Karpas-422 (cell line): Measurements from ENCODE around the gene UBE2K. TPM values are rescaled to one million over a fixed set of nuclear protein-coding genes. Genes with fewer than 3 reads are reported as not detected.

Experiments
- DNase-seq: peaks from one replicate; pipeline ENCODE4 v3.0.0-alpha.2; 2015
- H2AFZ ChIP-seq: fragments of 200-600 bp; sonication (generic); 2 replicates; pipeline ENCODE4 v1.6.1; 2014; ENCODE audit warnings: antibody characterized with exemption, low read length, mixed read lengths
- H3K27ac ChIP-seq: fragments of 200-600 bp; sonication (generic); 2 replicates; pipeline ENCODE4 v1.5.1; 2014; ENCODE audit warnings: mild to moderate bottlenecking, low read length, moderate library complexity
- H3K27me3 ChIP-seq: fragments of 200-600 bp; sonication (generic); 2 replicates; pipeline ENCODE4 v1.6.1; 2014; ENCODE audit warnings: low read length, mixed read lengths
- H3K36me3 ChIP-seq: fragments of 200-600 bp; sonication (generic); 2 replicates; pipeline ENCODE4 v1.6.1; 2014; ENCODE audit warnings: low read length, mixed read lengths; ENCODE audit not compliant: insufficient read depth
- H3K4me1 ChIP-seq: fragments of 200-600 bp; sonication (generic); 2 replicates; pipeline ENCODE4 v1.6.1; 2014; ENCODE audit warnings: mild to moderate bottlenecking, low read length, mixed read lengths
- H3K4me2 ChIP-seq: fragments of 200-600 bp; sonication (generic); 2 replicates; pipeline ENCODE4 v1.6.1; 2014; ENCODE audit warnings: low read length, low read depth, mild to moderate bottlenecking; ENCODE audit not compliant: poor library complexity, severe bottlenecking
- H3K4me3 ChIP-seq: fragments of 200-600 bp; sonication (generic); 2 replicates; pipeline ENCODE4 v1.5.1; 2014; ENCODE audit warnings: mild to moderate bottlenecking, antibody characterized with exemption, low read length, mixed read lengths
- H3K79me2 ChIP-seq: fragments of 200-600 bp; sonication (generic); 2 replicates; pipeline ENCODE4 v1.6.1; 2014; ENCODE audit warnings: mild to moderate bottlenecking, low read length, mixed read lengths
- H3K9ac ChIP-seq: fragments of 200-600 bp; sonication (generic); 2 replicates; pipeline ENCODE4 v1.6.0; 2014; ENCODE audit warnings: low read length
- H3K9me2 ChIP-seq: fragments of 200-600 bp; sonication (generic), shearing (Covaris generic); replicated peaks from 2 replicates; pipeline ENCODE4 v1.6.0; 2014; ENCODE audit warnings: mild to moderate bottlenecking, low read length, moderate library complexity; ENCODE audit not compliant: insufficient read depth
- H3K9me3 ChIP-seq: fragments of 300-700, 200-600 bp; sonication (generic); 2 replicates; pipeline ENCODE4 v1.6.1; 2014; ENCODE audit warnings: low read length, mixed read lengths
- H4K20me1 ChIP-seq: fragments of 200-600 bp; sonication (generic); 2 replicates; pipeline ENCODE4 v1.6.1; 2014; ENCODE audit warnings: mild to moderate bottlenecking, antibody characterized with exemption, low read length, low read depth; ENCODE audit not compliant: insufficient read depth
- total RNA-seq: library from RNA; depleted of rRNA; stranded (reverse); fragments of >200 nt; shearing (Covaris generic); gene quantifications from 2 replicates; pipeline ENCODE4 v1.2.3, GENCODE V29; 2014; ENCODE audit warnings: low replicate concordance

UBE2K gene
- total RNA-seq, 1 experiment from 2014 or later = 35.8 TPM

DNA sequence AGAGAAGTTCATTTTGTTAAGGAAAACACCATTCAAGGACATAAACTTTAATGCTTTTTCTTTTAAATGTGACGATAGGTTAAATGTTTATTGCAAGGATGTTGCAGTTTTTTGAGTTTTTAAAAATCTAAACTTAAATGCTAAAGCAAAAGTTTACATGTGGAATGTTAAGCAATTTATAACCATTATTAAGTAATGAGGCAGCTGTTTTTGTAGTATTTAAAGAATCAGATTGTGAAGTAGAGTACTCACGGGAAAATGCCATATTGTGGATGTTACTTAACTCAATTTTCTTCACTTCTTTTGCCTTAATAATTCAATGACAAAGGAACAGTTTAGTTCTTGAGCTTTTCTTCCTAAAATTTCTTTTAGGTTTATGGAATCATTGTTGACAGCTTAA lies 43.5 kb downstream of the UBE2K start:
- Histone ChIP-seq H3K27ac (no peak overlapping the region), H3K36me3 (peaks cover 13% of the 10 kb centered on the region; the same call in 1 of the 2 replicates), H4K20me1 (no peaks in the 10 kb centered on the region), H2AFZ (no peak overlapping the region), H3K4me1 (peaks cover 28% of the 10 kb centered on the region), H3K4me3 (no peak overlapping the region), H3K9ac (no peak overlapping the region), H3K9me2 (no peaks in the 10 kb centered on the region), H3K27me3 (no peaks in the 10 kb centered on the region), H3K79me2 (peaks cover 69% of the 10 kb centered on the region), H3K4me2 (no peak overlapping the region), H3K9me3 (no peaks in the 10 kb centered on the region)
- no peak for DNase-seq

DNA sequence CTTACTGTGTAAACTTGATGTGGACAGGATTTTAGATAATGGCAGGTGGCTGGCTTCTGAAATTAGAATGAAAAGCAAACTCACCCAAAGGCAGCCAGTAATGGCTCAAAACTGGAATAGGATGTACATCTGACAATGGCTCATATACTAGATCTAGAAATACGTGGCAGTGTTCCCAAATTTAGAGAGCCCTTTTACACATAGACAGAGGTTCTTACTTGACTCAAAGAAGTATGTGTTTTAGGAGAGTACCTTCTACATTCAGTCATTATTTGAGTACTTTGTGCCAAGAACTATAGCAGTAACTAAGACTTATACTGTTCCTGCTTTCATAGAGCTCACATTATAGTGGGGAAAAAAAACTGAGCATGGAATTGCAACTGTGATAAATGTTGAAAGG lies 48.0 kb downstream of the UBE2K start:
- Histone ChIP-seq H3K9ac (no peak overlapping the region), H3K79me2 (peaks cover 78% of the 10 kb centered on the region), H3K27me3 (no peaks in the 10 kb centered on the region), H3K27ac (no peak overlapping the region), H2AFZ (no peak overlapping the region), H3K4me3 (no peak overlapping the region), H4K20me1 (0 out of 2 replicates have a peak, but pooled peaks cover 2% of the 10 kb centered on the region), H3K9me2 (no peaks in the 10 kb centered on the region), H3K36me3 (peaks cover 24% of the 10 kb centered on the region; the same call in 1 of the 2 replicates), H3K4me1 (peaks cover 10% of the 10 kb centered on the region), H3K4me2 (no peak overlapping the region), H3K9me3 (no peaks in the 10 kb centered on the region)
- DNase-seq = peak; percentile 46

DNA sequence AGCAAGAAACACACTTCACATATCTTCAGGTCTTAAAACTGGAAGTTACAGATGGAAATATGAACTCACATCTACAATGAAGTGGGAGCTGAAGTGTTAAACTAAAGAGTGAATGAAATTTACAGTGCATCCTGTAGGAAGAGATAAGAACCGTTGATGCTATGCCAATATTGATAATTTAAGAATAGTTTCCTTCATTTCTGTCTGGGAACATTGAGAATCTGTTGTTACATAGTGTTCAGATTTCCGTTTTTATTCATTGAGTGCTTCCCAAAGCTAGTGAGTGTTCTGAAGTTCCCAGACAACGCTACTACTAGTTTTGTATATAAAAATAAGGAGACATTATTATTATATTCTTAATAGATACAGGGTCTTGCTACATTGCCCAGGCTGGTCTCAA lies 52.3 kb downstream of the UBE2K start:
- Histone ChIP-seq H3K4me3 (no peak overlapping the region), H3K27ac (no peak overlapping the region), H3K9ac (no peak overlapping the region), H4K20me1 (0 out of 2 replicates have a peak, but pooled peaks cover 2% of the 10 kb centered on the region), H3K79me2 (peaks cover 79% of the 10 kb centered on the region), H3K4me1 (peaks cover 30% of the 10 kb centered on the region), H2AFZ (no peak overlapping the region), H3K4me2 (no peak overlapping the region), H3K9me3 (no peaks in the 10 kb centered on the region), H3K27me3 (no peaks in the 10 kb centered on the region), H3K36me3 (peaks cover 24% of the 10 kb centered on the region; the same call in 1 of the 2 replicates), H3K9me2 (no peaks in the 10 kb centered on the region)
- DNase-seq = no peak

DNA sequence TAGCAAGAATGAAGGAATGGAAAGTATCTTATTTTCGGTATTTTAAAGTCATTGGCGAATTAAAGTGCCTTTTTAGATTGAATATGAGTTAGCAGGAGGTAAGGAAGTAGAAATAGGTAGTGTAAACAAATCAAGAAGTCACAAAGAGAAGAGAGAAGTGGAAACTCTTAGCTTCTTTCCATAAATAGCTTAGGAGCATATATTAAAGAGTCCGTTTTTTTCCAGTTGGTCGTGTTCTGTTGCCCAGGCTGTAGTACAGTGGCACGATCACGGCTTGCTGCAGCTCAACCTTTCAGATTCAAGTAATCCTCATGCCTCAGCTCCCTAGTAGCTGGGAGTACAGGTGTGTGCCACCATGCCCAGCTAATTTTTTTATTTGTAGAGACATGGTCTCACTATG lies 56.4 kb downstream of the UBE2K start:
- Histone ChIP-seq H3K79me2 (peaks cover 69% of the 10 kb centered on the region), H3K9me3 (no peaks in the 10 kb centered on the region), H2AFZ (no peak overlapping the region), H3K27me3 (no peaks in the 10 kb centered on the region), H3K27ac (peak overlapping the region; percentile 62), H3K36me3 (peaks cover 30% of the 10 kb centered on the region), H3K9me2 (no peaks in the 10 kb centered on the region), H3K9ac (no peak overlapping the region), H3K4me1 (peaks cover 22% of the 10 kb centered on the region), H4K20me1 (0 out of 2 replicates have a peak, but pooled peaks cover 2% of the 10 kb centered on the region), H3K4me3 (no peak overlapping the region; the same call in 1 of the 2 replicates), H3K4me2 (peak overlapping the region; percentile 2)
- DNase-seq = peak; percentile 61

DNA sequence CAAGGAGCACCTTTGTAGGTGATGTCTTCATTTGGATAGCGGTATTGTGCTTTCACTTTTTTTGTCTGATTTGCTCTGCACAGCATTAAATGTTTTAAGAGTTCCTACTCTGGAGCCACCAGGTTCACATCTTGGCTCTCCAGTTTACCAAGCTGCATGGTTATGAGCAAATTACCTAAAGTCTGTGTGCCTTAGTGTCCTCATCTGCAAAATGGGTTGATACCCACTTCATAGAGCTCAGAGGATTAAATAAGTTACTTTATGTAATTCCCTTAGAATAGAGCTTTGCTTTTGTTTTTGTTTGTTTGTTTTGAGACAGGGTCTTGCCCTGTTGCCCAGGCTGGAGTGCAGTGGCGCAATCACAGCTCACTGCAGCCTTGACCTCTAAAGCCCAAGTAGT lies 58.2 kb downstream of the UBE2K start:
- no peak overlapping the region for H3K4me2 ChIP-seq
- no peaks in the 10 kb centered on the region for H3K27me3 ChIP-seq
- H2AFZ ChIP-seq = no peak overlapping the region
- H3K79me2 ChIP-seq = peaks cover 65% of the 10 kb centered on the region
- DNase-seq = no peak
- no peaks in the 10 kb centered on the region for H3K9me3 ChIP-seq
- no peaks in the 10 kb centered on the region for H4K20me1 ChIP-seq
- H3K9me2 ChIP-seq = no peaks in the 10 kb centered on the region
- H3K4me1 ChIP-seq = peaks cover 22% of the 10 kb centered on the region
- no peak overlapping the region for H3K27ac ChIP-seq
- H3K36me3 ChIP-seq = peaks cover 40% of the 10 kb centered on the region
- no peak overlapping the region for H3K4me3 ChIP-seq
- no peak overlapping the region for H3K9ac ChIP-seq

DNA sequence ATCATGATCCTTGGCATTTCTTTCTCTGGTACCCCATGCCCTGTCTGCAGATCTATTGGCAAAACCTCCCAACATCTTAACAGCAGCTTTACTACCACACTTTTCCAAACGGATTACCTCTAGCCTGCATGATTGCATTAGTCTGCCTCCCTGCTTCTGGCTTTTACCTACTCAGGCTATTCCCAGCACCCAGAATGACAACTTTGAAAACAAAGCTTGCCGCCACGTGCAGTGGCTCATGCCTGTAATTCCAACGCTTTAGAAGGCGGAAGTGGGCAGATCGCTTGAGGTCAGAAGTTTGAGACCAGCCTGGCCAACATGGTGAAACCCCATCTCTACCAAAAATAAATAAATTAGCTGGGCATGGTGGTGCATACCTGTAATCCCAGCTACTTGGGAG lies 60.2 kb downstream of the UBE2K start:
- H3K9me3 ChIP-seq = no peaks in the 10 kb centered on the region
- no peaks in the 10 kb centered on the region for H4K20me1 ChIP-seq
- DNase-seq = no peak
- peaks cover 50% of the 10 kb centered on the region for H3K36me3 ChIP-seq
- H3K4me3 ChIP-seq = no peak overlapping the region
- H2AFZ ChIP-seq = no peak overlapping the region
- H3K79me2 ChIP-seq = peaks cover 63% of the 10 kb centered on the region
- H3K4me1 ChIP-seq = peaks cover 15% of the 10 kb centered on the region
- H3K27me3 ChIP-seq = no peaks in the 10 kb centered on the region
- no peak overlapping the region for H3K9ac ChIP-seq
- no peaks in the 10 kb centered on the region for H3K9me2 ChIP-seq
- H3K4me2 ChIP-seq = no peak overlapping the region
- H3K27ac ChIP-seq = no peak overlapping the region

DNA sequence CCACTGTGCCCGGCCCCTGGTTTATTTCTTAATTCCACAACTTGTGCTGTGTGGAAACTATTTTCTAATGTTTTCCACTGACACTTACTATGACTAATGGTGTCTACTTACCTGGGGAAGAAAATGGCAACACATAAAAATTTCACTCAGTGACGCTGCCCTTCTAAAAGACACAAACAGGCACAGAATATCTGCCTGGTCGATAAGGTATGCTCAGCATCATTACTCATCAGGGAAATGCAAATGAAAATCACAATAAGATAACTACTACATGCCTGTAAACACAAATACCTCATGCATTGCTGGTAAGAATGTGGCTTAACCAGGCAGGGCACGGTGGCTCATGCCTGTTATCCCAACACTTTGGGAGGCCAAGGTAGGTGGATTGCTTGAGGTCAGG lies 61.6 kb downstream of the UBE2K start:
- Histone ChIP-seq H3K9ac (no peak overlapping the region), H3K4me3 (no peak overlapping the region), H4K20me1 (no peaks in the 10 kb centered on the region), H3K4me2 (no peak overlapping the region), H3K4me1 (peaks cover 1% of the 10 kb centered on the region), H3K9me2 (no peaks in the 10 kb centered on the region), H2AFZ (no peak overlapping the region), H3K27ac (no peak overlapping the region), H3K27me3 (no peaks in the 10 kb centered on the region), H3K79me2 (peaks cover 59% of the 10 kb centered on the region), H3K9me3 (no peaks in the 10 kb centered on the region), H3K36me3 (peaks cover 56% of the 10 kb centered on the region)
- DNase-seq = no peak

DNA sequence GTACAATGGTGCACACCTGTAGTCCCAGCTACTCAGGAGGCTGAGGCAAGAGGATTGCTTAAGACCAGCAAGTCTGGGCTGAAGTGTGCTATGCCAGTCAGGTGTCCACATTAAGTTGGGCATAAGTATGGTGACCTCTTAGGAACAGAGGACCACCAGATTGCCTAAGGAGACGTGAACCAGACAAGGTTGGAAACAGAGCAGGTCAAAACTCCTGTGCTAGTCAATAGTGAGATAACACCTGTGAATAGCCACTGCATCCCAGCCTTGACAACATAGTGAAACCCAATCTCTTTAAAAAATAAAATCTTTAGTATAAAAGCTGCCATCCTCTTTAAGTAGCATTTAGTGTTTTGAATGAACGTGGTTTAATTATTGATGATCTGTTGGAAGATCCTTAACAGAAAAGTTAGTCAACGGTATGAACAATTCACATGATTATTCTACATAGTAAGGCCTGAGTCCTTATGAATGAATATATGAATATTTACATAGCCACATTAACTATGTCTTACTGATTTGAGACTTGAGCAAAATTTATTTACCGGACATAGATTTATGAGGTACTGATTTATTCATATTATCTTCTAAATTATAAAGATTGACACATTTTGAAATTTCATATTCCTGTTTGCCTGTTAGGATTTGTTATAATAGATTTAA lies 63.2 kb downstream of the UBE2K start:
- no peaks in the 10 kb centered on the region; the same call in 1 of the 2 replicates for H3K4me1 ChIP-seq
- no peak overlapping the region for H3K4me2 ChIP-seq
- no peak overlapping the region for H3K27ac ChIP-seq
- H3K36me3 ChIP-seq = peaks cover 49% of the 10 kb centered on the region
- no peaks in the 10 kb centered on the region for H3K9me3 ChIP-seq
- no peak for DNase-seq
- H3K9ac ChIP-seq = no peak overlapping the region
- peaks cover 47% of the 10 kb centered on the region for H3K79me2 ChIP-seq
- H3K27me3 ChIP-seq = no peaks in the 10 kb centered on the region
- no peak overlapping the region for H3K4me3 ChIP-seq
- H3K9me2 ChIP-seq = no peaks in the 10 kb centered on the region
- H2AFZ ChIP-seq = no peak overlapping the region
- H4K20me1 ChIP-seq = no peaks in the 10 kb centered on the region
